Astrocyte of the cerebellum (primary cell): ENCODE measurements around the gene PTGR2.
"Not testable (repeated sequence)": the region's sequence is repeated elsewhere in the genome, so short reads cannot be mapped to it uniquely, and the experiment has no call there.

Experiments used
- DNase-seq: peaks from one replicate; pipeline ENCODE4 v3.0.0-alpha.2; 2011; ENCODE audit warnings: low read depth
- H3K4me3 ChIP-seq: 2 replicates; pipeline ENCODE4 v1.5.1; 2011; ENCODE audit warnings: mild to moderate bottlenecking, low read depth, low read length, moderate library complexity
- CTCF ChIP-seq: IDR thresholded peaks from 2 replicates; pipeline ENCODE4 v1.5.1; 2012; ENCODE audit warnings: low read length, low read depth, moderate library complexity, mild to moderate bottlenecking; ENCODE audit errors: missing control alignments
- in situ Hi-C: cut with HindIII; loops from 2 replicates; pipeline ENCODE4 v1.10.0; 2017; ENCODE audit warnings: low sequenced_read_pairs

The PTGR2 gene

GRCh38 chr14:73913256-73913655 lies 61.6 kb downstream of the PTGR2 start:
- in situ Hi-C loops, result no loop called here

GRCh38 chr14:73916324-73916723 lies 64.7 kb downstream of the PTGR2 start:
- no peak for TF ChIP-seq CTCF
- in situ Hi-C loops, result no loop called here
- no peak for DNase-seq
- no peak overlapping the region for H3K4me3 ChIP-seq

More at GRCh38 chr14:73913256-73913655, 61.6 kb downstream of the PTGR2 start:
- H3K4me3 ChIP-seq, result no peak overlapping the region
- no peak for DNase-seq
- TF ChIP-seq CTCF, result no peak

- H3K4me3 ChIP-seq, in situ Hi-C loops, DNase-seq: not testable (repeated sequence)
Measured at GRCh38 chr14:73919457-73919856, 67.8 kb downstream of the PTGR2 start.

GRCh38 chr14:73924337-73924736 lies 72.7 kb downstream of the PTGR2 start:
- no peak overlapping the region for H3K4me3 ChIP-seq
- no peak for DNase-seq
- in situ Hi-C loops, result no loop called here
- no peak for TF ChIP-seq CTCF
